Measurements from ENCODE around the gene ICE1.

- TF ChIP-seq MNT (conservative IDR thresholded peaks at IDR 0.05): no peak
- TF ChIP-seq HCFC1 (IDR thresholded peaks at IDR 0.05; ENCODE audit: low read depth, low read length): no peak
- no peak for TF ChIP-seq RAD21 (CRISPR knock-in tag; conservative IDR thresholded peaks at IDR 0.05 in 1 of 2, IDR thresholded peaks at IDR 0.05 in 1 of 2)
- no peak for TF ChIP-seq HDAC6 (IDR thresholded peaks at IDR 0.05; ENCODE audit: low read depth, low read length)
- TF ChIP-seq CAMTA2 (CRISPR knock-in tag; conservative IDR thresholded peaks at IDR 0.05): no peak
- no peak for TF ChIP-seq NR2C2 (CRISPR knock-in tag; IDR thresholded peaks at IDR 0.05)
- TF ChIP-seq NR2C2 (tag; IDR thresholded peaks at IDR 0.05): no peak
- no peak for TF ChIP-seq KLF10 (CRISPR knock-in tag; IDR thresholded peaks at IDR 0.05)
- no peak for TF ChIP-seq REST (IDR thresholded peaks at IDR 0.05; ENCODE audit: borderline replicate concordance)
- TF ChIP-seq REST (CRISPR knock-in tag; IDR thresholded peaks at IDR 0.05; ENCODE audit: low read depth): no peak
- TF ChIP-seq MAX (CRISPR knock-in tag; IDR thresholded peaks at IDR 0.05): no peak
- no peak for TF ChIP-seq PHB (CRISPR knock-in tag; IDR thresholded peaks at IDR 0.05)
Observed at GRCh38 chr5:5464036-5464715, 41.7 kb downstream of the ICE1 start.

Measured in K562 (cell line).